NCI-H510A (cell line): ENCODE measurements around the gene NOL4L.

Experiments
- DNase-seq: peaks from one replicate; lab custom pipeline; 2025; lab: John Stamatoyannopoulos, UW

Gene NOL4L

DNA sequence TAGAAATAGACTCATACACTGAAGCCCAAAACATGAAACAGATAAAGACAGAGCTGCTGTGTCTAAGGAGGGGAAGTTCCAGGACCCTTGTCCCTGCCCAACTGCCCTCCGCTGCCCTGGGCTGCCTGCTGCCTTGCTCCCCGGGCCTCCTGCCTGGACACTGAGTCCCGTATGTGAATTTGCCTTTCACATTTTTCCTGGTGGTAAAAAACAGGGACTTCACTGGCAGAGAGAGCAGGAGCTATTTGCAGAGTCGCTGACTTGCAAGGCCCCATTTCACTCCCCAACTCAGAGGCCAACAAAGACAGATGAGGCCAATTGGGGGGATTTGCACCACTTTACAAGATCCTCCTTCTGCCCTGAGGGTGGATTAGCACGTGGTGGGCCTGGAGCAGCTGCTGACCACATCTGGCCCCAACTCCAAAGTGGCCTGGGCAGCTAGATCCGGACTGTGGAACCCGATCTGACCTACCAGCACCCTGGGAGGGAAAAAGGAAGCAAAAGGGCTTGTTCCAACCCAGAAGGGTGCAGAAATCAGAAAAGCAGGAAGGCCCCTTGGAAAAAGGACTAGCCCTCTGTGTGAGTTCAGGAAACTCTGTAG is 61.4 kb downstream of the NOL4L start:
- no peak for DNase-seq

DNA sequence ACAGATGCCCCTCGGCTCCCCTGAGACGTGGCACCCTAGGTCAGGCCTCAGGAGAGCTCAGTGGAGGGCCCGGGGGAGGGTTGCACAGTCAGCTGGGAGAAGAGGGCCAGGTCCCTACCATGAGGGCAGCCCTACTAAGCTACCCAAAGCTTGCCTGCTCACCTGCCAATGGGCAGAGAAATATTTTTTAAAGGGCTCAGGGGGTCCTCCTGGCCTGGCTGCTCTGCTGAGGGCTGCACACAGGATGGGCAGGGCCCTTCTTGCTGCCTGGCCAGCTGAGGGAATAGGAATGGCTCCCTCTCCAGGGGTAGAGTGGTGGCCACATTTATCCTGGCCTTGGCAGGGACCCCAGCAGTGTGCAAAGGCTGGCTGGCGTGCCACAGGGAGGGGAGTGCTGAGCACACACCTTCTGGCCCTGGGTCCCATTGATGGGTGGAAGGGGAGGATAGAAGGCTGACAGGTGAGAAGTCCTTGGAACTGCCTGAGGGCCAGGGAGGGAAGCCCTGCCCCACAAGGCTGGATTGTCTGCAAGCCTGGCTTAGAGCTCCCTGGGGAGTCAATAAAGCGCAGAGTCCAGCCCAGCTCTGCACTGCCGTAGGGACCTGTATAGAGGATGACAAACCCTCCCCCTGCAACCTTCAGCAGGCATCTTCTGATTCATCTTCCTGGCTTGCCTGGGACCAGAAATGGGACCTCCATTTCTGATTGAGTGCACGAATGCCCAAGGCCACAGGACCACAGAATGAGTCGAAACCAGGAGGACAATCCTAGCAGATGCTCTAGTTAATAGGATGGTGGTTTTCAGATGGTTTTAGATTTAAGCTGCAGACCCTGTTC is 62.1 kb downstream of the NOL4L start:
- no peak for DNase-seq

GRCh38 chr20:32522526-32522775 is 62.7 kb downstream of the NOL4L start:
- DNase-seq = no peak

DNA sequence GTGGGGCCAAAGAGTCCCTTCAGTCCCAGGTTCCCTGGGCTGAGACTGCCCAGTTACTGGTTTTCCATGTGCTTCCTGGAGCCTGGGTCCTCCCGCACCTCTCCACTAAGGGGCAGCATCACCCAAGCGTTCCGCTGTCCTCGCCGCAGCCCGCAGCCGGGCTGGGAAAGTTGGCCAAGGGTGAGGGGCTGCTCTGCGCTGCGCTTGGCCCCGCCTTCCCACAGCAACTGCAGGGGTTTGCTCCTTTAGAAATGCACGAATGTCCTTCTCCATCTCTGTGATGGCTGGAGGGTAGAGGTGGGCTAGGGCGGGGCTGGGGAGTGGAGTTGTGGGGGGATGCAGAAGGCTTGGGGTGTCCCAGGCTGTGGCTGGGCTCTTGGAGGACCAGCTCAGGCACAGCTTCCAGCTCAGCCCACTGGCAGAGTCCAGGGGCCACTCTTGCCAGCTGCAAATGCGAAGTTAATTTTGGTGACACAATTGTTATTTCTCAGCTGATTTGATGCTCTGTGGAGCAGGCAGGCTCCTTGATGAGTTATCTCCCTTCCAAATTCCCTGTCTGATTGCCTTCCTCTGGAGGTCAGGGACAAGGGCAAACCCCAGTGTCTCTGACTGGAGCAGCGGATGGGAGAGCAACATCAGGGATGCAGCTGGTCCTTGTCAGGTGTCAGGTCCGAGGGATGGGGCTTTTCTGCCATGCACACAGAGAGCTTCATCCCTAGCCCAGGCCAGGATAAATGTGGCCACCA is 63.2 kb downstream of the NOL4L start:
- DNase-seq = peak; percentile 54

- DNase-seq = no peak
Observed at GRCh38 chr20:32520927-32521203, 64.3 kb downstream of the NOL4L start.

DNA sequence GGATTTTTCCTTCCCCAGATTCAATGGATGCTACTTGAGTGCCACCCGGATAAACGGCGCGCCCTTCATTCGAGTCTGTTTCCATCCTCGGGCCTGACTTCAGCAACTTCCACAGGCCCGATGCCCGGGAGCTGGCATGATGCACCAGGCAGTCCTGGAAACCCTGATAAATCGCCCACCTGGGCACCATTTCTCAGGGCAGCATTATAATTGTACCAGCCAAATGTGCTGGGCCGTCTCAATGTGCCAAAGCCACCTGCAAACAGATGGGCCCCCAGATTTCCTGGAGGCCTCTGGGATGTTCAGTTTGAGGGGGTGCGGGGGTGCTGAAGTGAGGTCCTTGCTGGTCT is 65.8 kb downstream of the NOL4L start:
- no peak for DNase-seq

- no peak for DNase-seq
Observed at GRCh38 chr20:32518593-32519380, 66.3 kb downstream of the NOL4L start.

GRCh38 chr20:32517914-32518592 is 67.1 kb downstream of the NOL4L start:
- no peak for DNase-seq

- no peak for DNase-seq
Observed at GRCh38 chr20:32517518-32517873, 67.6 kb downstream of the NOL4L start.

GRCh38 chr20:32516583-32517517 is 68.3 kb downstream of the NOL4L start:
- DNase-seq = no peak

DNA sequence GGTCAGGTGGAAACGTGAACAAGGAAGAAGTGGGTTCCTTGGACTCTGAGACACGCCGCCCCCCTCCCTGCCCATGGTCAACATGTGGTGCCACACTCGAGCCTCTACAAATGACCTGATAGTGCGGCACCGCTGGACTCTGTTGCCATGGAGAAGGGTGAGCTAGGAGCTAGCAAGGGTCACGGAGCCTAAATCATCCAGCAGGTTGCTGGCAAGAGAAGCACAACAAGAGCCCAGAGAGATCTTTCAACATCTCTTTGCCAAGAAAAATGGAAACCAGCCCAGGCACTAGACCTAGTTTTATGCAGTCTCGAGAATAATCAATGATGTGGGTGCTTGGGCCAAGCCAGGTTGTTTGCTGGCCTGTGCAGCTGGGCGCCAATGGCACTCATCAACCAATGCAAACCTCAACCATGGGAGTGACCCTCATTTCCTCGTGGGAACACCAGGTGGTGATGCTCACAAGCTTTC is 69.5 kb downstream of the NOL4L start:
- no peak for DNase-seq

GRCh38 chr20:32514760-32515159 is 70.4 kb downstream of the NOL4L start:
- no peak for DNase-seq

DNA sequence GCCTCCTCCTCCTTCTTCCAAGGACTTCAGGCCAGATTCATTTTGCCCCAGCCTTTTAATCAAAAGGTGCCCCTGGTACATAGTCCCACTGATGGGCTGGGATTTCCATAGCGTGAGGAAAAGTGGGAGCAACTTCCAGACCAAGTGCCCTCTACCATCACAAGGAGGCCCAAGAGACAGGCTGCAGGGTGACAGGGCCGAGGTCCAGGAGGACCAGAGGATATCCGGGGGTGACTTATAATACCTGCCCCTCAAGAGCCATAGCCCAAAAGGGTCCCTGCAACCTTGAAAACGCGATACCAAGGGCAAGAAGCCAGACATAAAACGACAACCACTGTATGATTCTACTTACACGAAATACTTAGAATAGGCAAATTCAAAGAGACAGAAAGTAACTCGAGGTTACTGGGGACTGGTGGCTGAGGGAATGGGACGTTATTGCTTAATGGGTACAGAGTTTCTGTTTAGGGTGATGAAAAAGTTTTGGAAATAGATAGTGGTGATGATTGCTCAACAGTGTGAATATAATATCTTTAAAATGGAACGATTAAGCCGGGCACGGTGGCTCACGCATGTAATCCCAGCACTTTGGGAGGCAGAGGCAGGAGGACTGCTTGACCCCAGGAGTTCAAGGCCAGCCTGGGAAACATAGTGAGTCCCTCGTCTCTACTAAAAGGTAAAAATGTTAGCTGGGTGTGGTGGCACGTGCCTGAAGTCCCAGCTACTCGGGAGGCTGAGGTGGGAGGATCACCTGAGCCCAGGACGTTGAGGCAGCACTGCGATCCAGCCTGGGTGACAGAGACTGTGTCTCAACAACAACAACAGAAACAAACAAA is 71.9 kb downstream of the NOL4L start:
- DNase-seq = no peak

DNA sequence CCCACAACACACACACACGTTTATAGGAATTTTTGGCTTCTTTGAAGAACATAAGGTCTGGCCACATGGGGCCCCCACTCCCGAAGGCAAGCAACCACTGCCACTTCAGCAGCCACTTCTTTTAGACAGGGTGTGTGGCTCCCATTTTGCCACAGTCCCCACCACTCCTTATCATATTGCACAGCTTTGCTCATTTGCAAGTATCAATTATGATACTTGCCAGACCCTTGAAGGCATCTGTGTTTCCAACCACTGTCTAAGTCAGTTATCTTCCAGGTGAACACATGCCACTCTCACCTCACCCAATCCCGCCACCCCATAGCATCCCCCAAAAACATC is 73.1 kb downstream of the NOL4L start:
- DNase-seq = no peak

DNA sequence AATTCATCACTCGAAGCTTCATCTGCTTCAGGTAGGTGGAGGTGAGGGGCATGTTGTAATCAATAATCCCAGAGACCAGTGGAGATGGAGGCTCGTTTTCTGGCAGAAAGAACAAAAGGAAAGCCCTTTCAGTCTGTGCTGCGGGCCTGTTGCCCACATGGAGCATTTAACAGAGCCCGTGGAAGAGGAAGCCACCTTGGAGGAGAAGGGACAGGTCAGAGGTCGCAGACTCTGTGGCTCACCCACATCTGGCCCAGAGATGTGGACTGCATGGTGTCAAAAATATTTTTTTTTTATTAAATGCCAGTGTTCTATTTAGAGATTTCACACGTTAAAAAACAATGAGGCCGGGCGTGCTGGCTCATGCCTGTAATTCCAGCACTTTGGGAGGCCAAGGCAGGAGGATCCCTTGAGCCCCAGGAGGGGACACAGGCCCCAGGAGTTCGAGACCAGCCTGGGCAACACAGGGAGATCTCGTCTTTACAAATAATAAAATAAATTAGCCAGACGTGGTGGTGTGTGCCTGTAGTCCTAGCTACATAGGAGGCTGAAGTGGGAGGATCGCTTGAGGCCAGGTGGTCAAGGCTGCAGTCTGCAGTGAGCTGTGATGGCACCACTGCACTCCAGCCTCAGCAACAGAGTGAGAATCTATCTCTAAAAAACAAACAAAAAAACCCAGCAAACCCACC is 73.6 kb downstream of the NOL4L start:
- DNase-seq = no peak

- no peak for DNase-seq
Observed at GRCh38 chr20:32510601-32511357, 74.4 kb downstream of the NOL4L start.

- DNase-seq = no peak
Observed at GRCh38 chr20:32510120-32510600, 75.0 kb downstream of the NOL4L start.

DNA sequence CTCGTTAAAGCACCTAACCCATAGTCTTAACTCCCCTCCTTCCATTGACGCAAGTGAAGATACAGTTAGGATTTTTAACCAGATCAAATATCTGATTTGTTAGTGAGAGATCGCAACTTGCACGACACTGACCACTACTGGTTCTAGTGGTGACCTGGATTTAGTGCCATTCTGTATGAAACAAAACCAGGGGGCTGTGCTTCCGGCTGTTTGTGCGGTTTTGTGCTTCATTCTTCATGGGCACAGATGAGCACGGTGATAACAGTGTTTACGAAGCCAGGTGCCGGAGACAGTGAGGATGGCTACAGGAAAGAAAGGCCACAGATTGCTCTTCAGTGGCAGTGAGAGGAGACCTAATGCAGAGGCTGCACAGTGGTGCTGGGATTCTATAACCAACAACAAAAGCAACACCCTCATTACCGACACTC is 75.5 kb downstream of the NOL4L start:
- DNase-seq = no peak

- DNase-seq = no peak
Observed at GRCh38 chr20:32508775-32509119, 76.4 kb downstream of the NOL4L start.
